Measurements from ENCODE around the gene BMP4.

DNA sequence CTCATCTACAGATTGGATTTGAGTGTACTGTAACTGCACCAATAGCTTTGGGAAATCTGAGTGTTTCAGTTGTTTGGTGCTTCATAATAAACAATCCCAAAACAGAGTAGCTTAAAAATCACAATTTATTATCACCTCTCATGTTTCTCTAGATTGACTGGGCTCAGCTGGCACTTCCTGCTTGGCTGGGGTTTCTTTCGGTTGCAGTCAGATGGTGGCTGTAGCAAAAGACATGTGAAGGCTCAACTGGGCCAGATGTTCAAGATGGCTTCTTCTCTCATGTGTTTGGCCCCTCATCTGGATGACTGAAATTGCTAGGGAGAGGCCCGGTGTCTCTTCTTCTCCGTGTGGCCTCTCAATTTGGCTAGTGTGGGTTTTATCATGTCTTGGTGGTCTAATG is 12.1 kb upstream of the BMP4 start:
- TF ChIP-seq POLR2AphosphoS5 (IDR thresholded peaks at IDR 0.05) (no peak), POLR2A (IDR thresholded peaks at IDR 0.05) (no peak), EP300 (IDR thresholded peaks at IDR 0.05) (no peak)
- TF ChIP-seq, protein P1, sequence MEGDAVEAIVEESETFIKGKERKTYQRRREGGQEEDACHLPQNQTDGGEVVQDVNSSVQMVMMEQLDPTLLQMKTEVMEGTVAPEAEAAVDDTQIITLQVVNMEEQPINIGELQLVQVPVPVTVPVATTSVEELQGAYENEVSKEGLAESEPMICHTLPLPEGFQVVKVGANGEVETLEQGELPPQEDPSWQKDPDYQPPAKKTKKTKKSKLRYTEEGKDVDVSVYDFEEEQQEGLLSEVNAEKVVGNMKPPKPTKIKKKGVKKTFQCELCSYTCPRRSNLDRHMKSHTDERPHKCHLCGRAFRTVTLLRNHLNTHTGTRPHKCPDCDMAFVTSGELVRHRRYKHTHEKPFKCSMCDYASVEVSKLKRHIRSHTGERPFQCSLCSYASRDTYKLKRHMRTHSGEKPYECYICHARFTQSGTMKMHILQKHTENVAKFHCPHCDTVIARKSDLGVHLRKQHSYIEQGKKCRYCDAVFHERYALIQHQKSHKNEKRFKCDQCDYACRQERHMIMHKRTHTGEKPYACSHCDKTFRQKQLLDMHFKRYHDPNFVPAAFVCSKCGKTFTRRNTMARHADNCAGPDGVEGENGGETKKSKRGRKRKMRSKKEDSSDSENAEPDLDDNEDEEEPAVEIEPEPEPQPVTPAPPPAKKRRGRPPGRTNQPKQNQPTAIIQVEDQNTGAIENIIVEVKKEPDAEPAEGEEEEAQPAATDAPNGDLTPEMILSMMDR (IDR thresholded peaks at IDR 0.05): no peak

Data from suprapubic skin (tissue), 4 donors.